HEK293 (cell line): ENCODE data around the gene CD101.

ENCODE experiments used
- CTCF ChIA-PET: fragments of 350-600 bp; formaldehyde crosslinking; extraction: SDS; loops from one replicate; lab custom pipeline; 2021; ENCODE audit warnings: antibody characterized with exemption; lab: Yijun Ruan, JAX
- POLR2A ChIA-PET: fragments of 300-600 bp; formaldehyde crosslinking; extraction: SDS; loops from one replicate; lab custom pipeline; 2020; ENCODE audit warnings: antibody characterized with exemption, inconsistent platforms; lab: Yijun Ruan, JAX
- H3K27ac ChIP-seq: fragments of 200-500 bp; sonication (Bioruptor generic); 2 replicates; pipeline ENCODE4 v1.5.1; 2014; ENCODE audit warnings: low read depth, low read length, control low read depth, inconsistent platforms; ENCODE audit errors: extremely low read depth
- H3K36me3 ChIP-seq, 2 experiments: fragments of 200-500 bp in 1 of 2; sonication (Bioruptor generic) in 1 of 2; 1 replicate in 1 of 2; 2 replicates in 1 of 2; pipeline ENCODE4 v1.5.1; 2014 to 2017; ENCODE audit warnings: inconsistent platforms in 2 of 2, low read length in 2 of 2; ENCODE audit not compliant: control insufficient read depth in 2 of 2, insufficient read depth in 1 of 2
- H3K4me1 ChIP-seq: fragments of 200-500 bp; sonication (Bioruptor generic); 2 replicates; pipeline ENCODE4 v1.5.1; 2014; ENCODE audit warnings: mild to moderate bottlenecking, low read length, inconsistent platforms; ENCODE audit not compliant: control insufficient read depth, insufficient read depth
- H3K4me3 ChIP-seq: 2 replicates; pipeline ENCODE4 v1.5.1; 2011; ENCODE audit warnings: low read depth, mild to moderate bottlenecking, control low read depth, low read length, moderate library complexity
- H3K9me3 ChIP-seq: fragments of 200-500 bp; sonication (Bioruptor generic); 2 replicates; pipeline ENCODE4 v1.5.1; 2014; ENCODE audit warnings: low read depth, low read length, inconsistent platforms; ENCODE audit not compliant: control insufficient read depth, insufficient read depth
- INSM2 ChIP-seq: fragments of 450-650 bp; formaldehyde crosslinking; IDR thresholded peaks from 2 replicates; pipeline ENCODE4 v1.5.1; 2016; ENCODE audit warnings: missing biosample characterization, missing genetic modification characterization
- KLF16 ChIP-seq: fragments of 450-650 bp; formaldehyde crosslinking; IDR thresholded peaks from 2 replicates; pipeline ENCODE4 v1.5.1; 2017; ENCODE audit warnings: missing biosample characterization, missing genetic modification characterization
- KLF17 ChIP-seq: fragments of 450-650 bp; formaldehyde crosslinking; IDR thresholded peaks from 2 replicates; pipeline ENCODE4 v1.5.1; 2016; ENCODE audit warnings: missing biosample characterization, missing genetic modification characterization
- PRDM2 ChIP-seq: fragments of 450-650 bp; formaldehyde crosslinking; IDR thresholded peaks from 2 replicates; pipeline ENCODE4 v1.5.1; 2016; ENCODE audit warnings: missing biosample characterization, missing genetic modification characterization, borderline replicate concordance
- REPIN1 ChIP-seq: fragments of 450-650 bp; formaldehyde crosslinking; IDR thresholded peaks from 2 replicates; pipeline ENCODE4 v1.5.1; 2017; ENCODE audit warnings: missing biosample characterization, missing genetic modification characterization, low read depth
- TCF7L2 ChIP-seq: IDR thresholded peaks from 2 replicates; pipeline ENCODE4 v1.6.1; 2011; ENCODE audit warnings: low read depth, mild to moderate bottlenecking, inconsistent platforms, low read length, moderate library complexity, borderline replicate concordance
- WT1 ChIP-seq: fragments of 450-650 bp; formaldehyde crosslinking; IDR thresholded peaks from 2 replicates; pipeline ENCODE4 v1.5.1; 2016; ENCODE audit warnings: missing biosample characterization, missing genetic modification characterization
- ZBTB20 ChIP-seq: fragments of 450-650 bp; formaldehyde crosslinking; IDR thresholded peaks from 2 replicates; pipeline ENCODE4 v1.5.1; 2016; ENCODE audit warnings: missing biosample characterization, missing genetic modification characterization
- ZBTB21 ChIP-seq: fragments of 450-650 bp; formaldehyde crosslinking; IDR thresholded peaks from 2 replicates; pipeline ENCODE4 v1.5.1; 2017; ENCODE audit warnings: missing biosample characterization, missing genetic modification characterization
- ZFHX2 ChIP-seq: fragments of 450-650 bp; formaldehyde crosslinking; conservative IDR thresholded peaks from 2 replicates; pipeline ENCODE4 v1.5.1; 2016; ENCODE audit warnings: missing biosample characterization, missing genetic modification characterization
- ZFP69B ChIP-seq: fragments of 450-650 bp; formaldehyde crosslinking; IDR thresholded peaks from 2 replicates; pipeline ENCODE4 v1.5.1; 2016; ENCODE audit warnings: missing biosample characterization, missing genetic modification characterization
- ZIC2 ChIP-seq: fragments of 450-650 bp; formaldehyde crosslinking; IDR thresholded peaks from 2 replicates; pipeline ENCODE4 v1.5.1; 2016; ENCODE audit warnings: missing biosample characterization, missing genetic modification characterization
- ZNF10 ChIP-seq: fragments of 450-650 bp; formaldehyde crosslinking; IDR thresholded peaks from 2 replicates; pipeline ENCODE4 v1.5.1; 2017; ENCODE audit warnings: missing biosample characterization, missing genetic modification characterization
- ZNF157 ChIP-seq: fragments of 450-650 bp; formaldehyde crosslinking; IDR thresholded peaks from 2 replicates; pipeline ENCODE4 v1.5.1; 2016; ENCODE audit warnings: missing biosample characterization, missing genetic modification characterization
- ZNF223 ChIP-seq: fragments of 450-650 bp; formaldehyde crosslinking; IDR thresholded peaks from 2 replicates; pipeline ENCODE4 v1.5.1; 2016; ENCODE audit warnings: missing biosample characterization, missing genetic modification characterization
- ZNF324 ChIP-seq: fragments of 450-650 bp; formaldehyde crosslinking; IDR thresholded peaks from 2 replicates; pipeline ENCODE4 v1.5.1; 2016; ENCODE audit warnings: missing biosample characterization, missing genetic modification characterization
- ZNF335 ChIP-seq: fragments of 450-650 bp; formaldehyde crosslinking; conservative IDR thresholded peaks from 2 replicates; pipeline ENCODE4 v1.5.1; 2016; ENCODE audit warnings: missing biosample characterization, missing genetic modification characterization
- ZNF362 ChIP-seq: fragments of 450-650 bp; formaldehyde crosslinking; IDR thresholded peaks from 2 replicates; pipeline ENCODE4 v1.5.1; 2016; ENCODE audit warnings: missing biosample characterization, missing genetic modification characterization
- ZNF404 ChIP-seq: fragments of 450-650 bp; formaldehyde crosslinking; IDR thresholded peaks from 2 replicates; pipeline ENCODE4 v1.5.1; 2017; ENCODE audit warnings: missing biosample characterization, missing genetic modification characterization
- ZNF501 ChIP-seq: fragments of 450-650 bp; formaldehyde crosslinking; IDR thresholded peaks from 2 replicates; pipeline ENCODE4 v1.5.1; 2016; ENCODE audit warnings: missing biosample characterization, missing genetic modification characterization
- ZNF529 ChIP-seq: fragments of 450-650 bp; formaldehyde crosslinking; IDR thresholded peaks from 2 replicates; pipeline ENCODE4 v1.5.1; 2017; ENCODE audit warnings: missing genetic modification characterization, missing biosample characterization; ENCODE audit not compliant: insufficient replicate concordance
- ZNF571 ChIP-seq: fragments of 450-650 bp; formaldehyde crosslinking; IDR thresholded peaks from 2 replicates; pipeline ENCODE4 v1.5.0; 2017; ENCODE audit warnings: missing biosample characterization, missing genetic modification characterization
- ZNF645 ChIP-seq: fragments of 450-650 bp; formaldehyde crosslinking; IDR thresholded peaks from 2 replicates; pipeline ENCODE4; 2016; ENCODE audit warnings: missing biosample characterization, missing genetic modification characterization
- ZNF658 ChIP-seq: fragments of 450-650 bp; formaldehyde crosslinking; IDR thresholded peaks from 2 replicates; pipeline ENCODE4; 2016; ENCODE audit warnings: missing biosample characterization, missing genetic modification characterization
- ZNF768 ChIP-seq: fragments of 450-650 bp; formaldehyde crosslinking; IDR thresholded peaks from 2 replicates; pipeline ENCODE4 v1.5.1; 2018; ENCODE audit warnings: missing biosample characterization, mild to moderate bottlenecking, missing genetic modification characterization
- ZNF792 ChIP-seq: fragments of 450-650 bp; formaldehyde crosslinking; IDR thresholded peaks from 2 replicates; pipeline ENCODE4 v1.5.1; 2016; ENCODE audit warnings: missing biosample characterization, missing genetic modification characterization
- ZNF837 ChIP-seq: fragments of 450-650 bp; formaldehyde crosslinking; IDR thresholded peaks from 2 replicates; pipeline ENCODE4 v1.5.1; 2016; ENCODE audit warnings: missing biosample characterization, missing genetic modification characterization

CD101 gene

GRCh38 chr1:117060441-117061317, 59.1 kb downstream of the CD101 start:
- ChIA-PET CTCF (interaction anchor here (0.6 to 1.9 kb wide), 13 partner anchors 8 to 945 kb away, joined by 3 to 13 read pairs (median 3); no protein-coding TSS in a partner anchor), POLR2A (interaction anchor here (0.6 to 1.9 kb wide), 27 partner anchors 7 to 1143 kb away, joined by 3 to 15 read pairs (median 4); partner anchors contain the start of genes CD58, IGSF3 and PTGFRN)
- no peaks in the 10 kb centered on the region for H3K9me3 ChIP-seq
- H3K4me1 ChIP-seq: no peaks in the 10 kb centered on the region
- H3K36me3 ChIP-seq: peaks cover 8 to 21% of the 10 kb centered on the region in 2 experiments; a peak in 2 of 3 replicates
- peak overlapping the region; percentile 36; the same call in 1 of the 2 replicates for H3K27ac ChIP-seq
- H3K4me3 ChIP-seq: peak overlapping the region; percentile 90
- TF ChIP-seq ZNF658 (tag by site-specific recombination): no peak
- TF ChIP-seq TCF7L2: no peak
- no peak for TF ChIP-seq PRDM2 (tag by site-specific recombination)
- no peak for TF ChIP-seq REPIN1 (tag by site-specific recombination)
- no peak for TF ChIP-seq ZNF223 (tag by site-specific recombination)
- no peak for TF ChIP-seq ZNF324
- 0 out of 2 replicates have a peak, but pooled peaks have one; percentile 18 for TF ChIP-seq ZNF501
- TF ChIP-seq ZNF529 (tag by site-specific recombination): no peak
- peak; percentile 97 for TF ChIP-seq ZFP69B (tag by site-specific recombination)
- peak; percentile 98 for TF ChIP-seq ZNF335 (tag by site-specific recombination)
- 0 out of 2 replicates have a peak, but pooled peaks have one; percentile 19 for TF ChIP-seq WT1 (tag by site-specific recombination)
- peak; percentile 37; the same call in 1 of the 2 replicates for TF ChIP-seq INSM2 (tag by site-specific recombination)
- TF ChIP-seq ZBTB20 (tag by site-specific recombination): peak; percentile 23; the same call in 1 of the 2 replicates
- no peak for TF ChIP-seq ZNF404 (tag by site-specific recombination)
- peak; percentile 50; the same call in 1 of the 2 replicates for TF ChIP-seq ZNF792
- no peak for TF ChIP-seq ZNF571 (tag by site-specific recombination)
- TF ChIP-seq ZNF10 (tag by site-specific recombination): no peak
- TF ChIP-seq ZNF645 (tag by site-specific recombination): no peak
- no peak for TF ChIP-seq ZIC2 (tag by site-specific recombination)
- peak; percentile 89 for TF ChIP-seq ZNF768 (tag by site-specific recombination)
- TF ChIP-seq ZBTB21 (tag by site-specific recombination): no peak
- 0 out of 2 replicates have a peak, but pooled peaks have one; percentile 14 for TF ChIP-seq KLF17
- TF ChIP-seq ZNF837 (tag by site-specific recombination): no peak
- TF ChIP-seq ZNF362 (tag by site-specific recombination): no peak
- TF ChIP-seq ZNF157 (tag by site-specific recombination): no peak
- 0 out of 2 replicates have a peak, but pooled peaks have one; percentile 16 for TF ChIP-seq KLF16 (tag by site-specific recombination)
- no peak for TF ChIP-seq ZFHX2 (tag by site-specific recombination)
